Measurements from ENCODE around the gene TRIM14. TPM values are rescaled to one million over a fixed set of nuclear protein-coding genes. Genes with fewer than 3 reads are reported as not detected.
"Not testable (repeated sequence)": the region's sequence is repeated elsewhere in the genome, so short reads cannot be mapped to it uniquely, and the experiment has no call there.

TRIM14 gene
- total RNA-seq, 4 donors from 2014 or later = 21.0 to 39.2 (median 31.6) TPM

DNA sequence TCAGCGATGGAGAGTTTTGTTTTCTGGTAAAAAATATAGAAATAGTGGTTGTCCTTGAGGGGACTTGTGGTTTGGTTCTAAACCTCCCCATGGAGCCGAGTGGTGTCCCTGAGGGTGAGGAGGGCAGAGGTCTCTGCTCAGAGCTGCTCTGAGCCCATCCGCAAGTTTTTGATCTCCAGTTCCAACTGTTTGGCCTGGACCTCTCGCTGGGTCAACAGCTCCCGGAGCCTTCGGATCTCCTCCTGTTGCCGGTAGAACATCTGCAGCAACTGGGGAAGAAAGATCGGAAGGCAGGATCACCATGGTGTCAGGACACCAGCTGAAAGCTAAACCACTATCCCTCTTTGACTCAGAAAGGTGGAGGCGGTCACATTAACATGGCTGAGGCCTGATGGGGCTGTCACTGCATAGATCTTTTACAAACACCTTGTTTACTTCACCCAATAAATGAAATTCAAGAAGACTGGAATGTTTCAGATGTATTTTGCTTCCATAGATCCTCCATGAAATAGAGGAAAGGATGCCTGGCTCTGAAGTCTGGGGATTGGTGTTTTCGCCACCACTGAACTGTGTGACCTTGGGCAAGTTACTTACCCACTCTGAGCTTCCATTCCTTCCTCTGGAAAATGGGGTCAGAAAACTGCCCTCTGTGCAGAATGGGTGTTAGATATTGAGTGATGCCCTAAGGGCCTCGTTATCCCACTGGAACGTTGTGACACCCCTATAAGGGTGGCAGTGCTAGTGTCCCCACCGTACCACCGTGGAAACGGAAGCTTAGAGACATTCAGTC, 5.8 kb upstream of the TRIM14 start:
- Histone ChIP-seq H3K4me1 (peaks cover 6 to 30% (median 16%) of the 10 kb centered on the region in 3 donors), H3K36me3 (peaks cover 0 to 73% (median 0%) of the 10 kb centered on the region in 3 donors), H3K9me3 (no peaks in the 10 kb centered on the region), H3K4me3 (no peak overlapping the region), H3K27me3 (no peaks in the 10 kb centered on the region), H3K27ac (no peak overlapping the region)
- intact Hi-C loops (cut with DNase I) = no loop called here
- TF ChIP-seq POLR2A (IDR thresholded peaks at IDR 0.05) = no peak
- TF ChIP-seq, protein P1, sequence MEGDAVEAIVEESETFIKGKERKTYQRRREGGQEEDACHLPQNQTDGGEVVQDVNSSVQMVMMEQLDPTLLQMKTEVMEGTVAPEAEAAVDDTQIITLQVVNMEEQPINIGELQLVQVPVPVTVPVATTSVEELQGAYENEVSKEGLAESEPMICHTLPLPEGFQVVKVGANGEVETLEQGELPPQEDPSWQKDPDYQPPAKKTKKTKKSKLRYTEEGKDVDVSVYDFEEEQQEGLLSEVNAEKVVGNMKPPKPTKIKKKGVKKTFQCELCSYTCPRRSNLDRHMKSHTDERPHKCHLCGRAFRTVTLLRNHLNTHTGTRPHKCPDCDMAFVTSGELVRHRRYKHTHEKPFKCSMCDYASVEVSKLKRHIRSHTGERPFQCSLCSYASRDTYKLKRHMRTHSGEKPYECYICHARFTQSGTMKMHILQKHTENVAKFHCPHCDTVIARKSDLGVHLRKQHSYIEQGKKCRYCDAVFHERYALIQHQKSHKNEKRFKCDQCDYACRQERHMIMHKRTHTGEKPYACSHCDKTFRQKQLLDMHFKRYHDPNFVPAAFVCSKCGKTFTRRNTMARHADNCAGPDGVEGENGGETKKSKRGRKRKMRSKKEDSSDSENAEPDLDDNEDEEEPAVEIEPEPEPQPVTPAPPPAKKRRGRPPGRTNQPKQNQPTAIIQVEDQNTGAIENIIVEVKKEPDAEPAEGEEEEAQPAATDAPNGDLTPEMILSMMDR (IDR thresholded peaks at IDR 0.05) = no peak
- DNase-seq = no peak
- 88 to 89% methylated on average over 9 to 12 of the region's 15 CpGs for WGBS, 2 donors

DNA sequence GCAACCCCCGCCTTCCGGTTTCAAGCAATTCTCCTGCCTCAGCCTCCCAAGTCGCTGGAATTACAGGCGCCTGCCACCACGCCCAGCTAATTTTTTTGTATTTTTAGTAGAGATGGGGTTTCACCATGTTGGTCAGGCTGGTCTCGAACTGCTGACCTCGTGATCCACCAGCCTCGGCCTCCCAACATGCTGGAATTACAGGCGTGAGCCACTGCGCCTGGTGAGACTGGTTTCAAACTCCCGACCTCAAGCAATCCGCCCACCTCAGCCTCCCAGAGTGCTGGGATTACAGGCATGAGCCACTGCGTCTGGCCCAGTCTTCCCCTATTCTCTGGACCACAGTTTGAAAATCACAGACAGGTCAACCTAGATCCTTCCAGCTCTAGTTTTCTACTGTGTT, 5.1 kb upstream of the TRIM14 start:
- H3K27me3 ChIP-seq; intact Hi-C loops (cut with DNase I); H3K4me3 ChIP-seq; H3K27ac ChIP-seq; H3K9me3 ChIP-seq; DNase-seq: not testable (repeated sequence)
- peaks cover 6 to 38% (median 16%) of the 10 kb centered on the region in 3 donors for H3K4me1 ChIP-seq
- H3K36me3 ChIP-seq = peaks cover 0 to 65% (median 0%) of the 10 kb centered on the region in 3 donors
- 91% methylated on average over 12 to 13 of the region's 13 CpGs for WGBS, 2 donors

DNA sequence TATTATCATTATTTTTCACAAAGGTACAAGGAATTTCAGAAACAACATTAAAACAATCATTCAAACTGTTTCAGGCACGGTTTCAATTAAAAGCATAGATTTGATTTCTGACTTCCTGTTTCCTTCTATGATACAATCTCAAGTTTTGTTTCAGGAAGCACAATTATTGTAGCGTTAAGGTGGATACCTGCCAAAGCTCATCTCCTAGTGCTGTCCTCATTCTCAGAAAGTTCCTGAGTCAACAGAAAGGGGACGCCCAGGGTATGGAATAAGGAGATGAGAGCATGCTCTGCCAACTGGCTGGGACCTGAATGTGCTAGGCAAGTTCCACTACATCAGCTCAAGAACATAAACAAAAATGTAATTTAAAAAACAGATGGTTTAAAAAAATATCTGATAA, 2.0 kb upstream of the TRIM14 start:
- intact Hi-C loops (cut with DNase I) = no loop called here
- Histone ChIP-seq H3K9me3 (no peaks in the 10 kb centered on the region), H3K27ac (peak overlapping the region in 3 of 4 donors; percentile 89 to 94 (median 89)), H3K4me3 (no peak overlapping the region), H3K27me3 (no peaks in the 10 kb centered on the region), H3K4me1 (peaks cover 6 to 60% (median 28%) of the 10 kb centered on the region in 3 donors), H3K36me3 (peaks cover 0 to 40% (median 0%) of the 10 kb centered on the region in 3 donors)
- WGBS, 2 donors = 17 to 27% methylated on average over 3 of the region's 3 CpGs
- TF ChIP-seq POLR2A (IDR thresholded peaks at IDR 0.05) = no peak
- TF ChIP-seq, protein P1 (IDR thresholded peaks at IDR 0.05) = peak in 4 of 6 experiments; percentile 31 to 52 (median 34)
- no peak for DNase-seq

DNA sequence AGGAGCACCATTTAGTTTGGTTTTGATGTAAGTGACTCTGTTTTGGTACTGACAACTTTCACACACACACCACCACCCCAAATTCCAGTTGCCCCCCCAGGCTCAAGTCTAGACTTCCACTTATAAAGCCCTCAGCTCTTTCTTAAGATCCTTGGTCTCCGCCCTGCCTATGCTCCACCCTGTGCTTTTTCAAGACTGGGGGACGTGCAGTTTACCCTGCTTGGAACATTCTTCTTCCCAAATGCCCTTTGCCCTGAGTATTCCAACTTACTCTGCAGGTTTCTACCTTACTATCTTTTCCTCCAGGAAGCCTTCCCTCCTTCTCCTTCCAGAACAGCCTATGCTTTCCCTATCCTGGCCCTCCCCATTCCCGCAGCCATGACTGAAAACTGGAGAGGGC, 1.5 kb upstream of the TRIM14 start:
- H3K36me3 ChIP-seq = peaks cover 0 to 35% (median 0%) of the 10 kb centered on the region in 3 donors
- no peak for DNase-seq
- intact Hi-C loops (cut with DNase I) = no loop called here
- peaks cover 6 to 60% (median 28%) of the 10 kb centered on the region in 3 donors for H3K4me1 ChIP-seq
- no peak overlapping the region for H3K4me3 ChIP-seq
- 35 to 44% methylated on average over 3 of the region's 3 CpGs for WGBS, 2 donors
- TF ChIP-seq, protein P1 (IDR thresholded peaks at IDR 0.05) = no peak
- no peak for TF ChIP-seq POLR2A (IDR thresholded peaks at IDR 0.05)
- H3K27me3 ChIP-seq = no peaks in the 10 kb centered on the region
- peak overlapping the region; percentile 78 to 94 (median 89) for H3K27ac ChIP-seq
- no peaks in the 10 kb centered on the region for H3K9me3 ChIP-seq

DNA sequence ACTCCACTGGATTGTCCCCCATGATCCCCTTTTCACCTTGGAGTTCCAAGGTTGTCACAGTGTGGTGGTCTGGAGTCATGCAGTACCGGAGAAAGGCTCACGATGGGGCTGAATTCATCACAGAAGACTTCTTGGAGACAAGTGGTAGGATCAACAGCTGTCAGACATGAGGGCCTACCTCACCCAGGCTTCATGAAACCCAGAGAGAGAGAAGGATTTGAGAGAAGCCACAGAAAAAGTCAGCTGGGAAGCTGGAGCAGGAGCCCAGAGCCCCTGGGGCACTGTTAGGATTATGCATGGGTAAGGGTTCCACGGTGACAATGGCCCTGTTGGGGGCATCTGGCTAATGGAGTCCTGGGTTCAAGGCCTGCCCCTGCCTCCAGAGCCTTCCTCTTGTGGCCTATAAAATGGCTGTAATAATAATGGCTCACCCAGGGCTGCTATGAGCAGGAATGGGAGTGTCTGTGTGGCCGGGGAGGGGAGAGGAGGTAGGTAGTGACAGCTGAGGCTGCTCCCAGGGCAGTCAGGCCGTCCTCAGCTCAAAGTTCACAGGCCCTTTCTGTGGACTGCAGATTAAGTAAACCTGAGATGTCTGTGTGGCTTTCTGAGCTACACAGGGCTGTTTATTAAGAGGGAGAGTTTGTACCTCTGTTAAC, 910 bp downstream of the TRIM14 start:
- WGBS, 2 donors = 29 to 48% methylated on average over 5 of the region's 5 CpGs
- intact Hi-C loops (cut with DNase I) = no loop called here
- DNase-seq = no peak

DNA sequence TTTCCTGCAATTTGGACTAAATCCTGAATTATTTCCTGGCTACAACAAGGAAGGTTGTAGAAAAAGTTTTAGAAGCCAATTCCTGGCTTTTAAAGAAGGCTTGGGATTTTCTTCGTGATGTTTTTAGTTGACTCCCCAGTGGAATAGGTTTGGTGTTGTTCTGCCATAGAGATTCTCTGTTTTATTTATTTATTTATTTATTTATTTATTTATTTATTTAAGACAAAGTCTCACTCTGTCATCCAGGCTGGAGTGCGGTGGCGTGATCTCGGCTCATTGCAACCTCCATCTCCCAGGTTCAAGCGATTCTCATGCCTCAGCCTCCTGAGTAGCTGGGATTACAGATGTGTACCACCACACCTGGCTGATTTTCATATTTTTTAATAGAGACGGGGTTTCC, 1.9 kb downstream of the TRIM14 start:
- Histone ChIP-seq H3K27ac (peak overlapping the region in 1 of 4 donors; percentile 89), H3K4me1 (peaks cover 6 to 59% (median 27%) of the 10 kb centered on the region in 3 donors)
- H3K9me3 ChIP-seq; DNase-seq; H3K27me3 ChIP-seq; H3K36me3 ChIP-seq; intact Hi-C loops (cut with DNase I); H3K4me3 ChIP-seq: not testable (repeated sequence)
- WGBS, 2 donors = 95% methylated on average over 6 of the region's 6 CpGs

More for the DNA sequence above, 910 bp downstream of the TRIM14 start:
- Histone ChIP-seq H3K27ac (peak overlapping the region; percentile 89 to 94 (median 90)), H3K4me3 (peak overlapping the region; percentile 69 to 90 (median 78)), H3K9me3 (no peaks in the 10 kb centered on the region), H3K27me3 (no peaks in the 10 kb centered on the region), H3K4me1 (peaks cover 6 to 67% (median 28%) of the 10 kb centered on the region in 3 donors), H3K36me3 (peaks cover 0 to 12% (median 0%) of the 10 kb centered on the region in 3 donors)
- peak in 1 of 4 donors; percentile 6 for TF ChIP-seq POLR2A (IDR thresholded peaks at IDR 0.05)
- TF ChIP-seq, protein P1 (IDR thresholded peaks at IDR 0.05) = peak in 5 of 6 experiments; percentile 14 to 49 (median 24)

Measured in esophagus squamous epithelium (tissue), 5 donors.